ENCODE data around the gene NRARP. TPM values are rescaled to one million over a fixed set of nuclear protein-coding genes. Genes with fewer than 3 reads are reported as not detected.

NRARP gene
- total and polyA plus RNA-seq, 8 donors: 1.3 to 23.4 (median 10.8) TPM

DNA sequence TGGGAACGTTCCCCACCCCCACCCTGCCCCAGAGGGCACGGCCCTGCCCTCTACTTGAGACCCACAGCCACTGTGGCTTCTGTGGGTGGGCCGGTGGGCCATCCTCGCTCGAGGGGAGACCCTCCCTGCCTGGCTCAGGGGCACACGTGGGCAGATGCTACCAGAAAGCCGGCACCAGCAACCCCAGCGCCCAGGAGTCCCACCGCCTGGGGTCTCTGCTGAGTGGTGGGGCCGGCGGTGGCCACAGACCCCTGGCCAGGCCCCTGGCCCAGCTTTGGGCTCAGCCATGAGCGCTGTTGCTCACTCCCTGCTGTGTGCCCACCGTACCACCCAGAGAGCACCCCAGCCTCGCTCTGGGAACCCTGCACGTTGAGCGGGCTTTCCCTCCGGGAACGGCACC, 16.5 kb upstream of the NRARP start:
- Histone ChIP-seq H3K36me3 (no peaks in the 10 kb centered on the region), H3K9me3 (no peaks in the 10 kb centered on the region), H3K4me1 (peaks cover 12 to 20% (median 15%) of the 10 kb centered on the region in 3 donors), H3K4me3 (no peak overlapping the region), H3K27me3 (no peaks in the 10 kb centered on the region), H3K27ac (no peak overlapping the region)
- TF ChIP-seq, protein P1, sequence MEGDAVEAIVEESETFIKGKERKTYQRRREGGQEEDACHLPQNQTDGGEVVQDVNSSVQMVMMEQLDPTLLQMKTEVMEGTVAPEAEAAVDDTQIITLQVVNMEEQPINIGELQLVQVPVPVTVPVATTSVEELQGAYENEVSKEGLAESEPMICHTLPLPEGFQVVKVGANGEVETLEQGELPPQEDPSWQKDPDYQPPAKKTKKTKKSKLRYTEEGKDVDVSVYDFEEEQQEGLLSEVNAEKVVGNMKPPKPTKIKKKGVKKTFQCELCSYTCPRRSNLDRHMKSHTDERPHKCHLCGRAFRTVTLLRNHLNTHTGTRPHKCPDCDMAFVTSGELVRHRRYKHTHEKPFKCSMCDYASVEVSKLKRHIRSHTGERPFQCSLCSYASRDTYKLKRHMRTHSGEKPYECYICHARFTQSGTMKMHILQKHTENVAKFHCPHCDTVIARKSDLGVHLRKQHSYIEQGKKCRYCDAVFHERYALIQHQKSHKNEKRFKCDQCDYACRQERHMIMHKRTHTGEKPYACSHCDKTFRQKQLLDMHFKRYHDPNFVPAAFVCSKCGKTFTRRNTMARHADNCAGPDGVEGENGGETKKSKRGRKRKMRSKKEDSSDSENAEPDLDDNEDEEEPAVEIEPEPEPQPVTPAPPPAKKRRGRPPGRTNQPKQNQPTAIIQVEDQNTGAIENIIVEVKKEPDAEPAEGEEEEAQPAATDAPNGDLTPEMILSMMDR (IDR thresholded peaks at IDR 0.05): no peak
- DNase-seq (peak in 2 of 6 donors; percentile 25 to 68), FAIRE-seq (no peak), ATAC-seq (no peak)
- 73 to 82% methylated on average over 17 to 18 of the region's 18 CpGs for WGBS, 2 donors
- intact Hi-C loops (cut with DNase I): no loop called here

DNA sequence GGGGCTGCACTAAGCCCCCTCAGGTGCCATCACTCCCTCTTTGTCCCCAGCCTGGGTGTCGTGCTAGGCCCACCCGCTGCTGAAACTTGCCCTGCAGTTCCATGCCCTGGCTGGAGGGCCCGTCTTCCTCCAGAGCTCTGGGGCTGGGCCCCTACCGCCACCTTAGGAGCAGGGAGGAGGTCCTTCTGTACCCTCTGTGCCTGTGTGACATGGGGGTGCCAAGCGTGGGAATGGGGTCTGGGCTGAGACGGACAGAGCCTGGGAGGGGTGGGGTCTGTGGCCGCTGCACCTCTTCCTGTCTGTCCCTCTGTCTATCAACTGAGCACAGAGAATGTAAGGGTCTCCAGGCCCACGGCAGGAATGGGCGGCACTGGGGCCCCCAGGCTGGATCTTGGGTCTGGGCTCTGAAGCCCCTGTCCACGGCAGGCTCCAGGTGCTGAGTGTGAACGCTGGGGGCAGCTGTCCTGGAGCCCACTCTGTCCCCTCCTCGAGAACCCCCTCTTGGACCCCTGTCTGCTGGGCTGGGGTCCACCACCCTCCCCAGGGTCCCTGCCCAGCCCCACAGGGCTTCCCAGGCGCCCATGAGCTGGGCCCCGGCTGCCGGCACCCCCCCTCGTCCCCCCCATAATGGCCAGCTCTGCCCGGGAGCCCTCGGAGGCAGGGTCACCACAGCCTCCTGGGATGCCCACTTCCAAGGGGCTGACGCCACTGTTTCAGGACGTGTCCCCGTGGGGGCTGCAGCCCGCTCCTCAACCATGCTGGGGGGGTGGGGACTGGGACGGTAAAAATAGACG, 15.8 kb upstream of the NRARP start:
- TF ChIP-seq, protein P1 (IDR thresholded peaks at IDR 0.05): no peak
- Histone ChIP-seq H3K36me3 (no peaks in the 10 kb centered on the region), H3K4me1 (peaks cover 15 to 20% (median 16%) of the 10 kb centered on the region in 3 donors), H3K4me3 (no peak overlapping the region), H3K9me3 (no peaks in the 10 kb centered on the region), H3K27me3 (no peaks in the 10 kb centered on the region), H3K27ac (no peak overlapping the region)
- intact Hi-C loops (cut with DNase I): no loop called here
- WGBS, 2 donors: 75 to 81% methylated on average over 24 of the region's 24 CpGs
- ATAC-seq (no peak), FAIRE-seq (no peak), DNase-seq (peak in 4 of 6 donors; percentile 20 to 71 (median 40))

DNA sequence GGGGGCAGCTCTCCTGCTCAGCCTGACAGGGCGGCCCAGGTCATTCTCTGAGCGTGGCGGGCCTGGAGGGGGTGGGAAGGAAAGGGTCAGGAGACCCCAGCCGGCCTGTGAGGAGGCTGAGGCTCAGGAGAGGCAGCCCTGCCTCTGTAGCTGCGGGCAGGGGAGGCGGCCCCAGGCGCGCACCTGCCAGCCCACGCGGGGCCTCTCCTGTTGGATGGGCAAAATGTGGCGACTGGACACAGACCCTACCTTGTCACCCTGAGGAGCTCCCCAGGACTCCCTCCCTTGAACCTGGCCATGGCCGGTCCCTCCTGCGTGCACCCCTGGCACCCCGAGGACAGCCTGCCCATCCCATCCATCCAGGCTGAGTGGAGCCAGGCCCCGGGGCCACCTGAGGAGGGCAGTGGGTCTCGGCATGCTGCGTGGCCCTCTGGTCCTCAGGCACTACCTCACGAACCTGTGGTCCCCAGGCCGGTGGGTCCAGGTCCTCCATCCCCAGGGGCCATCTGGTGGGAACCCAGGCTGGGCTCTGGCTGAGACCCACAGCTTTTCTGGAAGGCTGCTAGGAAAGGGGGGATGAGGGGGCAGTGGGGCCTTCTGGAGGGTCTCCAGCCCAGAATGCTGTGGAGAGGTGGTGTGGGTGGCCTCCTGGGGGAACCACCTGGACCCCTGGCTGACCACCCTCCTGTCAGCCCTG, 15.1 kb upstream of the NRARP start:
- H3K4me3 ChIP-seq: no peak overlapping the region
- peak; percentile 17 to 83 (median 36) for DNase-seq
- no peak for FAIRE-seq
- WGBS, 2 donors: 88 to 91% methylated on average over 14 to 19 of the region's 19 CpGs
- TF ChIP-seq, protein P1 (IDR thresholded peaks at IDR 0.05): no peak
- intact Hi-C loops (cut with DNase I): no loop called here
- H3K27me3 ChIP-seq: no peaks in the 10 kb centered on the region
- no peak for ATAC-seq
- peaks cover 20 to 22% (median 21%) of the 10 kb centered on the region in 3 donors for H3K4me1 ChIP-seq
- no peaks in the 10 kb centered on the region for H3K36me3 ChIP-seq
- no peak overlapping the region for H3K27ac ChIP-seq
- H3K9me3 ChIP-seq: no peaks in the 10 kb centered on the region

DNA sequence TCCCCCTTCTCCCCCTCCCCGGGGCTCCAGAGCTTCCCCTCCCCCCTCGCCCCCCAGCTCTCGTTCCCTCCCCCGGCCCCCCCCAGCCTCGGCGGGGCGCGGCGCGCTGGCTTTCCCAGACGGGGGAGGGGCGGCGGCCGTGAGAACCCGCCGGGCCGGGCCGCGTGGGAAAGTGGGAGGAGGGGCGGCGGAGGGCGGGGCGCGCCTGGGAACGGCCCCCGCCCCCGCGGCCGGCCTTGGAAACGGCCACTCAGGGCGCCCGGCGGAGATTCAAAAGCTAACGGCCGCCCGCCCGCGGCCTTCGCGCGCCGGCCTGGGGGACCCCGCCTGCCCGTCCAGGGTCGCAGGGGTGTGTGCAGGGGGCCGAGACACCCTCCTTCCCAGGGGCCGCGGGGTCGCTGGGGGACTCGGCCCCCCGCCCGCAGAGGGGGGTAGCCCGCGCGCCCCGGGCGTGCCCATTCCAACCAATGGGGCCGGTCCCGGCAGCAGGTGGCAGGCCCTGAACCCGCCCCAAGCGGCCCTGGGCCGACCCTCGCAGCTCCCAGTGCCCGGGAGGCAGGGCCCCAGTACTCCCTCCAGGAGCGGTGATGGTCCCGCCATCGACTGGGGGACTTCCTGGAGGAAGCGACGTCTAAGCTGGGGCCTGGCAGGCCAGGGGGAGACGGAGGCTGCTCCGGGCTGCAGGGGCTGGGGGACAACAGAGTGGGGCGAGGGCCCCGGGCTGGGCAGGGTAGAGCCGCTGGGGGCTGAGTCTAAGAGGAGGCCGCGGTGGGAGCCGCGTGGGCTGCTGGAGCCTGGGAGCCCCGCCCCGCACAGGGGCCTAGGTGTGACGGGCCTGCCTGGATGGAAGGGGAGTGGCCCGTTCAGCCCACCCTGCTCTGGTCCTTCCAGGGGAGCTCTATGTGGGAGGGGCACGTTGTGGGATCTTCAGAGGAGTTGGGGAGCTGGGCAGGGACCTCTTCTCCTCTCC, 14.2 kb upstream of the NRARP start:
- peak overlapping the region in 1 of 4 donors; percentile 22 for H3K27ac ChIP-seq
- TF ChIP-seq, protein P1 (IDR thresholded peaks at IDR 0.05): no peak
- WGBS, 2 donors: 6 to 13% methylated on average over 53 to 82 of the region's 83 CpGs
- H3K4me3 ChIP-seq: peak overlapping the region in 2 of 4 donors; percentile 34 to 49
- DNase-seq (peak; percentile 58 to 88 (median 80)), FAIRE-seq (no peak), ATAC-seq (peak in 3 of 4 donors; percentile 6 to 40 (median 6))
- H3K4me1 ChIP-seq: peaks cover 23 to 26% (median 25%) of the 10 kb centered on the region in 3 donors
- no peaks in the 10 kb centered on the region for H3K27me3 ChIP-seq
- no peaks in the 10 kb centered on the region for H3K9me3 ChIP-seq
- no peaks in the 10 kb centered on the region for H3K36me3 ChIP-seq
- intact Hi-C loops (cut with DNase I): no loop called here

All from pancreas (tissue), 10 donors.